ENCODE measurements around the gene FBXL17. TPM values are rescaled to one million over a fixed set of nuclear protein-coding genes. Genes with fewer than 3 reads are reported as not detected.

FBXL17 gene
- total and polyA plus RNA-seq, 2 of the 4 experiments (the other 2 are of a cell fraction): 3.9 to 8.1 TPM

- intact Hi-C loops (cut with micrococcal nuclease): no loop called here
- no peaks in the 10 kb centered on the region for H4K20me1 ChIP-seq (ENCODE audit: insufficient read depth, low read length)
- POLR2A ChIA-PET (ENCODE audit: unreplicated experiment): no interaction called here
These were observed 423.5 kb downstream of the FBXL17 start for GRCh38 chr5:107958432-107958831.

More at GRCh38 chr5:107958432-107958831, 423.5 kb downstream of the FBXL17 start:
- dilution Hi-C loops (cut with HindIII; ENCODE audit: low sequenced_read_pairs, unreplicated experiment): no loop called here
- in situ Hi-C loops (cut with MboI; ENCODE audit: low sequenced_read_pairs): no loop called here
- H3K27ac ChIP-seq (ENCODE audit: insufficient read depth, low read length): no peak overlapping the region
- TF ChIP-seq MAFK (IDR thresholded peaks at IDR 0.05; ENCODE audit: low read depth, low read length) (no peak), MXI1 (IDR thresholded peaks at IDR 0.05; ENCODE audit: borderline replicate concordance, low read depth, low read length) (no peak), BHLHE40 (IDR thresholded peaks at IDR 0.05; ENCODE audit: low read depth, low read length) (no peak), CHD1 (IDR thresholded peaks at IDR 0.05; ENCODE audit: low read depth, low read length) (no peak), USF2 (IDR thresholded peaks at IDR 0.05; ENCODE audit: low read depth, low read length) (no peak), MAZ (IDR thresholded peaks at IDR 0.05; ENCODE audit: borderline replicate concordance, low read depth, low read length) (no peak), ELK1 (IDR thresholded peaks at IDR 0.05; ENCODE audit: borderline replicate concordance, low read depth, low read length) (no peak), NFE2L2 (IDR thresholded peaks at IDR 0.05; ENCODE audit: low read depth, low read length) (no peak), CTCF (conservative IDR thresholded peaks at IDR 0.05; ENCODE audit: low read depth, low read length) (no peak), RAD21 (IDR thresholded peaks at IDR 0.05; ENCODE audit: low read length) (no peak), RCOR1 (IDR thresholded peaks at IDR 0.05; ENCODE audit: insufficient replicate concordance, low read length) (no peak), POLR2A (IDR thresholded peaks at IDR 0.05; ENCODE audit: low read depth, low read length) (no peak), FOS (IDR thresholded peaks at IDR 0.05; ENCODE audit: low read depth, low read length) (no peak), SMC3 (IDR thresholded peaks at IDR 0.05; ENCODE audit: low read depth, low read length) (no peak)
- CTCF ChIA-PET: no interaction called here
- no peaks in the 10 kb centered on the region for H3K4me1 ChIP-seq (ENCODE audit: control insufficient read depth, insufficient read depth, low read length)
- no peaks in the 10 kb centered on the region for H3K36me3 ChIP-seq (ENCODE audit: control insufficient read depth, insufficient read depth, low read length)
- H3K56ac ChIP-seq (ENCODE audit: extremely low read depth, insufficient read depth, low read length): no peak overlapping the region
- no peak overlapping the region for H2AK5ac ChIP-seq (ENCODE audit: low read depth, low read length)
- H4K91ac ChIP-seq (ENCODE audit: insufficient read depth, low read depth, low read length): no peak overlapping the region
- H3K14ac ChIP-seq (replicated peaks; ENCODE audit: low read depth, low read length): no peak overlapping the region
- H2AK9ac ChIP-seq (replicated peaks; ENCODE audit: low read depth, low read length, poor library complexity): no peak overlapping the region
- DNase-seq (no peak), ATAC-seq (ENCODE audit: low read depth) (no peak)
- H3K4me3 ChIP-seq (ENCODE audit: insufficient read depth, low read depth, low read length): no peak overlapping the region
- H3K4ac ChIP-seq (ENCODE audit: low read depth, low read length): no peak overlapping the region
- H2BK15ac ChIP-seq (ENCODE audit: low read depth, low read length): no peak overlapping the region
- H3K27me3 ChIP-seq (ENCODE audit: control insufficient read depth, insufficient read depth, low read length): no peaks in the 10 kb centered on the region
- no peak overlapping the region for H4K5ac ChIP-seq (ENCODE audit: low read depth, low read length)
- no peak overlapping the region for H2AFZ ChIP-seq (replicated peaks; ENCODE audit: low read length, poor library complexity)
- no peak overlapping the region for H3K23ac ChIP-seq (ENCODE audit: low read depth, low read length)
- no peak overlapping the region for H2BK5ac ChIP-seq (ENCODE audit: low read depth, low read length, poor library complexity, severe bottlenecking)
- H3K18ac ChIP-seq (ENCODE audit: low read depth, low read length): no peak overlapping the region
- no peak overlapping the region for H4K8ac ChIP-seq (ENCODE audit: low read depth in 2 of 2, low read length in 2 of 2)
- H2BK20ac ChIP-seq (ENCODE audit: low read depth, low read length): no peak overlapping the region
- no peaks in the 10 kb centered on the region for H3K9me3 ChIP-seq (ENCODE audit: control insufficient read depth, insufficient read depth, low read length)
- no peak overlapping the region for H3K4me2 ChIP-seq (ENCODE audit: low read depth, low read length)
- H3K79me1 ChIP-seq (ENCODE audit: low read depth in 1 of 2, low read length in 2 of 2): no peaks in the 10 kb centered on the region
- H3K9ac ChIP-seq (ENCODE audit: low read depth, low read length): no peak overlapping the region
- no CpG with 5 or more reads among the region's 3 CpGs for WGBS, 2 experiments (ENCODE audit: extremely low coverage in 2 of 2, insufficient read length in 1 of 2)
- H3K9me1 ChIP-seq (ENCODE audit: insufficient read depth, low read length): no peaks in the 10 kb centered on the region
- no peak overlapping the region for H2BK120ac ChIP-seq (ENCODE audit: low read depth, low read length)
- no TSS peak for BruUV-seq (replicated peaks)

Data from IMR-90 (cell line).